Prostate gland (tissue), 2 donors: Measurements from ENCODE around the gene POLR2J2. TPM values are rescaled to one million over a fixed set of nuclear protein-coding genes. Genes with fewer than 3 reads are reported as not detected.

Source experiments
- small RNA-seq, 2 donors: library from RNA; depleted of rRNA; stranded (forward); fragments of <200 nt; gene quantifications; one replicate each; pipeline ENCODE3, GENCODE V24; 2016
- total RNA-seq, 2 donors: library from RNA; depleted of rRNA; stranded (reverse); fragments of >200 nt; gene quantifications; one replicate each; pipeline ENCODE4 v1.1.0, GENCODE V29; 2016

Gene POLR2J2
- total RNA-seq, 2 donors from 2014 or later = 0.18 to 6.6 TPM

Small RNA genes lying within 50 kb of the gene (small RNA-seq; reads per million reads assigned to genes)
- gene AC105052.3 (0 reads per million in 2 donors), gene UPK3BL1 (0 reads per million in 2 donors)

Other genes starting within 250 kb of the POLR2J2 start
- gene ORAI2, start 238.1 kb downstream of the POLR2J2 start, total RNA-seq = 10 to 100 TPM; 20.5 to 24.8 TPM
- gene ALKBH4, start 206.8 kb downstream of the POLR2J2 start, total RNA-seq = 10 to 100 TPM; 25.2 to 27.0 TPM
- 10 to 100 TPM; 12.8 to 57.7 TPM for gene LRWD1, start 206.7 kb downstream of the POLR2J2 start, total RNA-seq
- gene POLR2J, start 192.7 kb downstream of the POLR2J2 start, total RNA-seq = 10 to 100 TPM; 23.2 to 46.4 TPM
- 10 to 100 TPM in 1 of 2 donors, 1 to 10 TPM in 1; 2.0 to 25.7 TPM for gene RASA4B, start 153.9 kb downstream of the POLR2J2 start, total RNA-seq
- 10 to 100 TPM in 1 of 2 donors, 1 to 10 TPM in 1; 9.9 to 33.5 TPM for gene UPK3BL2, start 128.0 kb downstream of the POLR2J2 start, total RNA-seq
- 1 to 10 TPM in 1 of 2 donors, not detected in 1; 1.8 TPM for gene SPDYE2, start 120.4 kb downstream of the POLR2J2 start, total RNA-seq
- 10 to 100 TPM; 11.5 to 16.6 TPM for gene POLR2J3, start 99.1 kb downstream of the POLR2J2 start, total RNA-seq
- 10 to 100 TPM; 10.5 to 59.6 TPM for gene RASA4, start 54.9 kb downstream of the POLR2J2 start, total RNA-seq
- 100 to 1,000 TPM in 1 of 2 donors, 10 to 100 TPM in 1; 63.2 to 125 TPM for gene UPK3BL1, start 28.9 kb downstream of the POLR2J2 start, total RNA-seq
- not detected for gene SPDYE2B, start 21.3 kb downstream of the POLR2J2 start, total RNA-seq
- gene FAM185A, start 77.3 kb upstream of the POLR2J2 start, total RNA-seq = 10 to 100 TPM; 15.2 to 16.5 TPM
- 1 to 10 TPM; 1.0 to 9.8 TPM for gene LRRC17, start 241.3 kb upstream of the POLR2J2 start, total RNA-seq